HG02642 (cell line): Measurements from ENCODE around the gene PLCD1.

Experiments used
- ATAC-seq: cut with Tn5 transposase; IDR thresholded peaks from one replicate; pipeline ENCODE4 v1.9.1; 2021; ENCODE audit warnings: mild to moderate bottlenecking; ENCODE audit not compliant: unreplicated experiment, poor library complexity

Gene PLCD1

DNA sequence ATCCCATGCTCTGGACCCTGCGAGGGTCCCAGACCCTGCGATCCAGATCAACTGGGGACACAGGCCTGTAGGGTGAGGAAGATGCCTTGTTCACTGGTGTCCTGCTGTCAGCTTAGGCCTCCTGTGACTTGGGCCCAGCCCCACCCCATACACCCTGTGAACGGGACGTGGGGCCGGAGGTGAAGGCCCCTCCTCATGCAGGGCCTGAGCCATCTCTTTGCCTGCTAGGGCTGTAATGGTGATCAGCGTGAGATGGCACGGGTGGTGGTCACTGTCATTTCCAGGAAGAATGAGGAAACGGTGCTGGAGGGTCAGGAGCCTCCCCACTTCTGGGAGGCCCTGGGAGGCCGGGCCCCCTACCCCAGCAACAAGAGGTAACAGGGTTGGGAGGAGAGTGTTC lies 26.5 kb downstream of the PLCD1 start:
- ATAC-seq: no peak

DNA sequence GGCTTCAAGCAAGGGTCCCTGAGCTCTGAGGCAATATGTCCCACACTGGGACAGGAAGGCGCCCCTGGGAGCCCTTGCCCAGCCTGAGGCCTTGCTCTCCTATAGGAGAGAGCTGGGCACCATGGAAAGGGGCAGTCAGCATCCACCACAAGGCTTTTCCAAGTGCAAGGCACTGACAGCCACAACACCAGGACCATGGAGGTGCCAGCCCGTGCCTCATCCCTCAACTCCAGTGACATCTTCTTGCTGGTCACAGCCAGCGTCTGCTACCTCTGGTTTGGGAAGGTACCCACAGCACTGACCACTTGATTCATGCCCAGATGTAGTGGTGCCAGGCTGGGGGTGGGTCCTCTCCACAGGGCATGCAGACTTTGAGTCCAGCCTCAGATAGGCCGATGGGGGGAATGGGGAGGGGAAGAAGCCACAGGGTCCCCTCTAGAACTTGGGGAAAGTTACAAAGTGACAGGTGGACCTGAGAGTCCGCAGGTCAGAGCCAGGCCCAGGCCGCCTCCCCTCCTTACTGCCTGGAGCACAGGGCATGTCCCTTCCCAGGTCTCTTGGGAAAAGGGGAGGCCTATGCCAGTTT lies 27.1 kb downstream of the PLCD1 start:
- ATAC-seq: no peak

DNA sequence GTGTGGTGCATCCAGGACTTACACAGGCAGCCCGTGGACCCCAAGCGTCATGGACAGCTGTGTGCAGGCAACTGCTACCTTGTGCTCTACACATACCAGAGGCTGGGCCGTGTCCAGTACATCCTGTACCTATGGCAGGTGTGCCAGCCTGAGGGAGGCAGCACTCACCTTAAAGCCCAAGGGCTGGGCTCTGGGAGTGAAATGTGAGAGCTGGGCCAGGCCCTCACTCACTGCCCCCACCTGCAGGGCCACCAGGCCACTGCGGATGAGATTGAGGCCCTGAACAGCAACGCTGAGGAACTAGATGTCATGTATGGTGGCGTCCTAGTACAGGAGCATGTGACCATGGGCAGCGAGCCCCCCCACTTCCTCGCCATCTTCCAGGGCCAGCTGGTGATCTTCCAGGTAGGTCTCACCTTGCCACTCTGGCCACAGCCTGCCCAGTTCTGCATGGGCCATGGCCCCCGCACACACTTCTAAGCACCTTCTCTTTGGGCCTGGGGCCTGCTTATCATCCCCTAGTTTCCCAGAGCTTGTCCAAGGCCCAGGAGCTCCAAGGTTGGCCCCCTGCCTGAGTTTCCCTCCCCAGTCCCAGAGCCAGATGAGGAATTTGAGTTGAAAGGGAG lies 27.9 kb downstream of the PLCD1 start:
- no peak for ATAC-seq

DNA sequence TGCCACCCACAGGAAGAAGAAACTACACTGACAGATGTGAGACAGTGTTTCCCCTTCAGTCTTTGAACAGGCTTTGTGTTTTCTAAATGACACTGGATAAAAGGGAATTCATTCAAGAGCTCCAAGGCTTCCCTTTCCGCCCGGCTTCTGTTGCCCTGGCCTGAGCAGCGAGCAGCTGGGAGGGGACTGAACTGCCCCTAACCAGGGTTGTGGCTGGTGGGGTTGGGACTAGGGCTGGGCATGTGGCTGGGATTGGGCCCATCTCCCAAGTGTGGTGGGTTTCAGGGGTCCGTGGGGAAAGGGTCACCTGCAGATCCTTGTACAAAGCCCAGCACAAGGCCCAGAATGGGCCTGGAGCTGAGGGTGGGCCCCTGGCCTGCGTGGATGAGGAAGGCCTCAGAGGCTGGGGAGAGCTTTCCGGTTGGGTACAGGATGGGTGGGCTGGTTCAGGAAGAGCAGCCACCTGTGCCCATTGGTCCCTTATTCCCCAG lies 28.4 kb downstream of the PLCD1 start:
- no peak for ATAC-seq

DNA sequence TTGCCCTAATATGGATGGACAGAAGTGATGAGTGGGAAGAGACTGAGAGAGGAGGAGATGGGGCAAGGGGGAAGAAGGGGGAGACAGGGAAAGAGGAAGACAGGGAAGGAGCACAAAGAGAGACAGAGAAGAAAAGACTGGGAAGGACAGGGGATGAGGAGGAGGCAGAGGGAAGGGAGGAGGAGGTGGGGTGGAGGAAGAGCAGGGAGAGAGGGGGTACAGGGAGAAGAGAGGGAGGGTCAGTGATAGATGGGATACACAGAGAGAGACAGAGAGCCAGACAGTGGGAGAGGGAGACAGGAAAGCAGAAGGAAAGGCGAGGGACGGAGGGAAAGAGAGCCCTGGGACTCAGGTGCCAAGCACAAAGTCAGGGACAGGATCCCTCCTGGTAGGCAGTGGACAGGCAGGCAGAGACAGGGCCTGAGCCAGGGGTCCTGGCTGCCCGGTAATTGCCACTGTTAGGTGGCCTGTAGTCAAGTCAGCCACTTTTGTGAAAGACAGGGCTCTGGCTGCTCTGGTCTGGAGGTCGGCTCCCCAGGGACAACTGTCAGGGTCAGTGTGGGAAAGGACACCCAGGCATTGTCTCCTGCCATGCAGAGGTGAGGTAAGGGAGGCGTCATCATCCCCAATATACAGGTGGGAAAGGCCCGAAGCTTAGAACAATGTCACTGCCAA lies 29.1 kb downstream of the PLCD1 start:
- no peak for ATAC-seq

DNA sequence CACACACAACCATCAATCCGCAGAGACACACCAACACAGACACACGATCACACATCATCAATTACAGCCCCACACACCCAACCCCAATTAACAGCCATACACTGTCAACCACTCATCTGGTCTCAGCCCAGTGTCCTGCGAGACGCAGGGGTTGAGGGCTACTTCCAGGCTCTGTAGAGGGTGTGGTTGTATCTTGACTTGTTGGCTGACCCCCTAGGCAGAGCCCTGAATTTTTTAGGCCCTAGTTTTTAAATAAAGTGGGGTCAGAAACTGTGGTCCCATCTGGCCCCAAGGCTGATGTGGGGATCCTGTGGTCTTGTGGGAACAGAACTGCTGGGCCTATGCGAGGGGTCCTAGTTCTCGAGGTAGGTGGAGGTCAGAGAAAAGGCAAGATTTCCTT lies 29.6 kb downstream of the PLCD1 start:
- no peak for ATAC-seq

DNA sequence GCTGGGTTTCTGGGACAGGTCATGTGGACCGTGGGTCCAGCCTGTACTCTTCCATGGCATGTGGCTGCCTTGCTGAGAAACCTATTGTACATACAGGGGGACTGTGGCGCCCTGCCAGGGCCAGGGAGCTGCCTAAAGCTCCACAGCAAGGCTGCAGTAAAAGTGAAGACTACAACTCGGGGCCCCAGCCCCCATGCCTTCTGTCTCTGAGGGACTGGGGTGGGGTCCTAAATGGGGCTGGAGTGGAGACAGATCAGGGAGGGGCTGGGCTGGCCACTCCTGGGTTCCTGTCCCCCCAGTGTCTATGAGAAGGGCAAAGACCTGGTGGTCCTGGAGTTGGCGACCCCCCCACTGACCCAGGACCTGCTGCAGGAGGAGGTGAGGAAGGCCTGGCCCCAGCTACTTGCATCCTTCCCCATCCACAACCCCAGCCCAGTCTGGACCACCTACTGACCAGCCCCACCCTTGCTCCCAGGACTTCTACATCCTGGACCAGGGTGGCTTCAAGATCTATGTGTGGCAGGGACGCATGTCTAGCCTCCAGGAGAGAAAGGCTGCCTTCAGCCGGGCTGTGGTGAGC lies 31.6 kb downstream of the PLCD1 start:
- ATAC-seq: no peak

DNA sequence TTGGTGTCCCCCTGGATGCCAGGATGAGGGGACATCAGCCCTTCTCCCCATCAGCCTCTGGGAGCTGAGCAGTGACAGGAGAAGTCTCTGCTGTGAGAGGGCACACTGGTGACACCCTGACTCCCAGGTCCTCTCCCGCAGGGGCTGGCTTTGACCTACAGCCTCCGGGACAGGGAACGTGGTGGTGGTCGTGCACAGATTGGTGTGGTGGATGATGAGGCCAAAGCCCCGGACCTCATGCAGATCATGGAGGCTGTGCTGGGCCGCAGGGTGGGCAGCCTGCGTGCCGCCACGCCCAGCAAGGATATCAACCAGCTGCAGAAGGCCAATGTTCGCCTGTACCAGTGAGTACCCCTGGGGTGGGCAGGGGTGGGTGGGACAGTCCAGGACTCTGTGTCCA lies 32.1 kb downstream of the PLCD1 start:
- no peak for ATAC-seq

DNA sequence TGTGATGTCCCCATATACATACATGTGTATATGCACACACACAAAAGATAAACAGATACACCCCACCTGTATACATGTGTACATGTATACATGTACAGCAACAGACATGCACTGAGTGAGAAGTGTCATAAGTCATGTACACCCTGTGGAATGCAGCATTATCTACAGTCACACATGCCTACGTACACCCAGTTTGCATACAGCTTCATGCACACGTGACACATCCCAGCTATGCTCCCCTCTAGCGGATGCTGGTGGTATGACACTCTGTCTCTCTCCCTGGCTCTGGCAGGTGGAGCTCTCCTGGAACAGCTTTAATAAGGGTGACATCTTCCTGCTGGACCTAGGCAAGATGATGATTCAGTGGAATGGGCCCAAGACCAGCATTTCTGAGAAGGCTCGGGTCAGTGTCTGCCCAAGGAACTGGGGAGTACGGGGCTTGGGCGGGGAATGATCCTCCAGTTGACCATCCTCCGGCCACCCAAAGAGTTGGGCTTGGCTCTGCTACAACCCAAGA lies 32.6 kb downstream of the PLCD1 start:
- ATAC-seq: peak; percentile 59

DNA sequence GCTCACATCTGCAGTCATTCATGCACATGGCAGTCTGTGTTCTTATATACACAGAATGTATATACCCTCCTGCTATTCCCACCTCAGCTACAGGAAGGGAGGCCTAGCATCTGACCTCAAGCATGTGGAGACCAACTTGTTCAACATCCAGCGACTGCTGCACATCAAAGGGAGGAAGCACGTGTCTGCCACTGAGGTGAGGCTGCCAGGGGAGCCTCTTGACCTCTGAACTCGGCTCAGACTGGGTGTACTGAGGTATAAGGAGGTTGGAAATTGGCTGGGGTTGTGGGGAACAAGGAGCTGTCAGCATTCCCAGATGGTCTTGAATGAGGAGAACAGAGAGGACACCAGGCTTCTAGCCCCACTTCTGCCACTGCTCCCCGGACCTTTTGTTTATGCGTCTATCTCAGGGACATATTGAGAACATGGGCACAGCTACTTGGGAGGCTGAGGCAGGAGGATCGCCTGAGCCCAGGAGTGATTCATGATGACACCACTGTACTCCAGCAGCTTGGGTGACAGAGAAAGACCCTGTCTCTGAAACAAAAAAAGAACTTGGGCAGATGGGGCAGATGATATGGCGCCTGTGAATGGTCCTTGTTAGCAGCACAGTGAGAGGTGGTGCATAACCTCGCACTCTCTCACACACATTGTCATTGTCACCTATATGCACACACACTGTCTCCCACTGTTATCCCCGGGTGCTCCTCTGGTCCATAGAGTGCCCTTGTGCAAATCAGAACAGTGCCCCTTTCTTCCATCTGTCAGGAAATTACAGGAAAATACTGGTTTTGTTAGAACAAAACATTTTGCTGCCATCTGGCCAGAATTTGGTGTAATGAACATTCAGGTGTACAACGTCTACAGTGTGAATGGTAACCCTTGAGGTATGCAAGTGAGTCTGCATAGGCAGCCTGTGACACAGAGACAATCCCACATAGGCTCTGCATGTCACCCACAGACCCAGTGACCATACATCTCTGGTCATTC lies 33.5 kb downstream of the PLCD1 start:
- no peak for ATAC-seq

DNA sequence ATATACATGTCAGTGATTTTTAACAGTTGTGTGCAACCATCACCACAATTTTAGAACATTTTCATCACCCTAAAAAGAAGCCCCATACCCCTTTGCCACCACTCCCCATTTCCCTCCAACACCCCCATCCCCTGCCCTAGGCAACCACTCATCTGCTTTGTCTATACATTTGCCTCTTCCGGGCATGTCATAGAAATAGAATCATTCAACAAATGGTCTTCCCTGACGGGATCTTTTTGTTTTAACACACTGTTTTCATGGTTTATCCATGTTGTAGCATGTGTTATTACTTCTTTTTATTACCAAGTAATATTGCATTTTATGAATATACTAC lies 34.8 kb downstream of the PLCD1 start:
- no peak for ATAC-seq

DNA sequence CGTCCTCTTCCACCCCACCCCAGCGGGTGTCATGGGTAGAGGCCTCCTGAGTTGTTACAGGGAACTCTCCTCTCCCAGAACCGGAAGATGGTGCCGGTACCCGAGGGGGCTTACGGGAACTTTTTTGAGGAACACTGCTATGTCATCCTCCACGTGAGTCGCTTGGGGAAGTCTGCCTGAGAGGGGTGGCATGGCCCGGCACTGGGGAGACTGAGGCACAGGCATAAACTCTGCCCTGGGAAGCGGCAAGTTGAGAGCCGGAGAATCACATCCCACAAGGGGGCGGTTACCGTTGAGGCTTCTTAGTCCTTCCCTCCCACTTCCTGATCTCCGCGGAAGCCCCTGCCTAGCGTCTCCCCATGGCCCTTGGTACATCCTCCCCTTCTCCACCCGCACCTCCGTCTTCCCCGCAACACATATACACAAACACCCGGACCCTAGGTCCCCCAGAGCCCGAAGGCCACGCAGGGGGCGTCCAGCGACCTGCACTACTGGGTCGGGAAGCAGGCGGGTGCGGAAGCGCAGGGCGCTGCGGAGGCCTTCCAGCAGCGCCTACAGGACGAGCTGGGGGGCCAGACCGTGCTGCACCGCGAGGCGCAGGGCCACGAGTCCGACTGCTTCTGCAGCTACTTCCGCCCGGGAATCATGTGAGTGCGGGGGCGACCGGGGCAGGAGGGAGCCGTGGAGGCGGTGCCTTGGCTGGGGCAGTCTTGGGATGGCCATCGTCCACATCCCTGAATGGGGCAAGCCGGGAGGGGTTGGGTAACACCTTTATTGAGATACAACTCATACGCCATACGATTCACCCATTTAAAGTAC lies 35.4 kb downstream of the PLCD1 start:
- ATAC-seq: peak; percentile 63

DNA sequence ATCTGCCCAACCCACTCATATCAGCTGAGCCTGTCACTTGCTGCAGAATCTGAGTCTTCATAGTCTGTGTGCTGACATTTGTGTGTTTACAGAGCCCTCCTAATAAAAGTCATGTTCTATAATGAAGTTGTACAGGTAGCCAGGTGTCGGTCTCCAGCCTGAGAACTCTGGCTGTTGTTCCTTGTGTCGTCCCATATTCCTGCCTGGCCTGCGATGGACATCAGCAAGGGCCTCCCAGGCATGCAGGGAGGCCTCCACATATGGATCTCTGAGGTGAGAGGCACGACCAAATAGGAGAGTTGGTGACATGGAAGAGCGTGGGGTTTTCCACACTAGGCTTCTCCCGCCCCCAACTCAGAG lies 36.0 kb downstream of the PLCD1 start:
- no peak for ATAC-seq

DNA sequence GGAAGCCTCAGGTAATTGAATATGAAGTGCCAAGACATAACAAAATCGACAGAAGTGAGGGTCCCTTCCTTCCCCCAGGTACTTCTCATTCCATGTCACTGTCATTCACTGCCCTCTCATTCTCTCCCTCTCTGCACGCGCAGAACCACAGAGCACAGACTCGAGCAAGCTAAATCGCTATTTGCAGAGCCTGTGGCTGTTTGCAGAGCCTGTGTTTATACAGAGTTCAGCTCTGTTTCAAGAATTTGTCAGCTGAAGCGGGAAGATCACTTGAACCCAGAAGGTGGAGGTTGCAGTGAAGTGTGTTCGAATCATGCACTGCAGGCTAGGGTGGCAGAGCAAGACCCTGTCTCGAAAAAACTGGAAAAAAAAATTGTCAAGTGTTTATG lies 36.4 kb downstream of the PLCD1 start:
- no peak for ATAC-seq

DNA sequence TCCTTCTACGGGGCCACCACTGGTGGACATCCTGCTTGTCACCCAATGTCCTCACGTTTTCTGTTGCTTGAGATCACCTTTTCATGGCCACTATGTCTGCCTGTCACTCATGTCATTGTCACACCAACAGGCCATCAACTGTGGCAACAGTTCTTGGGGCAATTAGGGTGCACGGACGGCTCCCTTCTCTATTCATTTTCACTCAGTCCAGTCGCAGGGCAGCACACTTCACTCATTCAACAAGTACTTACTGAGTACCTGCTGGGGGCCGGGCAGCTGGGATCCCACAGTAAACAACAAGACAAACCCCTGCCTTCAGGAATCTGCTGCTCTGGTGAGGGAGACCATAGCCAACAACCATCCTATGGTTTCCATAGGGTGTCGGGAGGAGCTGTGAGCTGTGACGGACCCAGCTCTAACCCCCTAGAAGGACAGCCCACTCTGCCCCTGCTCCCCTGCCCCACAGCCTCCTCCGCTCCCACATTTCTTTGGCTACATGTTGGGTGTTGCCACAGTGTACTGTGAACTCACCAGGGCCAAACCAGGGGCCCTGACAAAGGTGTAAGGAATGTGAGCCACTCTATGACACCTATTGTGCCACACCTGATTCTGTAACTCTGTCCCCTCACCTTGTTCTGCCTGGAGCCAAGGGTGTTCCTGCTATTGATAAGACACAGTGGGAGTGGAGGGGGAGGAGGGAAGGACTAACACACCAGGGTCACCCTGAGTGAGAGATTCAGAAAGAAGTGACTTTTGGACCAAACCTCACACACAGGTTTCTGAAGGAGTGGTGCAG lies 37.0 kb downstream of the PLCD1 start:
- no peak for ATAC-seq

DNA sequence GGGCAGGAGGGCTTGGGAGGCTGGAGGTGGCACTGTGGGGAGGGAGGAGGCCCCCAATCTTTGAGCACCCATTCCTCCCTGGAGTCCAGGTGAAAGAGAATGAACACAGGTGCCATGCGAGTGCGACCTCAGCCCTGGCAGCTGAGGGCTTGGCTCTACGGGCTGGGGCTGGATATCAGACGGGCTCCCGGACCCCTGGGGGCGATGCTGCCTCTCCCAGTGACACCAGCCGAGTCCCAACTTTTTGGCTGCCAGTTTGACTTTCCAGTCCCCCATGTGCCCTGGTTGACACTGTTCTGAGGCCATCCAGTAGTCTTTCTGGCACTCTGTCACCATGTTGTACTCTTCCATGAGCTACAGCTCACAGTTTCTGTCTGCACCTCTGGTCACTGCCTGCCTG lies 37.6 kb downstream of the PLCD1 start:
- no peak for ATAC-seq

DNA sequence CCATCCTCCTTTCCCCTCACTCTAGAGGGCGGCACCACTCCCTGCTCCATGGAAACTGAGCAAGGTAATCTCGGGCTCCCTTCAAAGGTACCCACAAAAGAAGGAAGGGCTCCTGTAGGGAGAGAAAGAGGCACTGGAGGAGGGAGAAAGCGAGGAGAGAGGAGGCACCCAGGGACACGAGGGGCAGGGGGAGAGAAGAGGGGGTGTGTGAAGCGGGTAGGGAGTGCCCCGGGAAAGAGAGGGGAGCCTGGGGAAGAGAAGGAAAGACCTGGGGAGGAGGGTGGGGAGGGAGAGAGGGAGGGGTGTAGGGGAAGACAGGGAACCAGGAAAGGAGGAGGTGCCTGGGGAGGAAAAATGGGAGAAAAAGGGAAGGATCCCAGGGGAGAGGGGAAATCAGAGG lies 38.3 kb downstream of the PLCD1 start:
- ATAC-seq: no peak

DNA sequence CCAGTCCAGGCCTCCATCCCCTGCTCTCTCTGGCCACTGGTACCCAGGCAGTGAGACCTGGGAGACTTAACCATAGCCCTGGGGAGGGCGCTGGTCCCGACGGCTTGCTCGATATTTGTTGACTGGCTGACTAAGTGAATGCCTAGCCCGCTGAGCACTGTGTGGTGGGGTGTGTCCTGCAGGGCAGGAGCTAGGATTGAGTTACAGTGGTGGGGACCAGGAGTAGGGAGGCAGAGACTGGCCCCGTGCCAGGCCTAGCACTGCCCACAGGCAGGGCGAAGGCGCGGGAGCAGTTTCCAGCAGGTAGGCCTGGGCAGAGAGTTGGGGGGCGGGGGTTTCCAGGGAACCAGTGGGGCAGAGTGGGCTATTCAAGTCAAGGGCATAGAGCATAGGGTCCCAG lies 38.9 kb downstream of the PLCD1 start, which contains the start of gene VILL:
Gene VILL, plus strand, starts transcription at position 260 of the 400 bp plus-strand sequence. CDS start 2,887 bp downstream, outside the sequence.
- no peak for ATAC-seq
